H1 (cell line): ENCODE results near the gene IRX4. TPM values are rescaled to one million over a fixed set of nuclear protein-coding genes. Genes with fewer than 3 reads are reported as not detected.

Experiments used
- CTCF ChIA-PET: fragments of 300-600 bp; sonication (Branson Sonifier 250); formaldehyde crosslinking; loops from one replicate; lab custom pipeline; 2021; ENCODE audit not compliant: partially characterized antibody; lab: Charles Lee
- POLR2A ChIA-PET: fragments of 300-600 bp; sonication (Branson Sonifier 250); formaldehyde crosslinking; loops from one replicate; lab custom pipeline; 2021; ENCODE audit warnings: inconsistent platforms; ENCODE audit not compliant: partially characterized antibody; lab: Charles Lee
- DNase-seq, 2 experiments: peaks; one replicate each; pipeline versions ENCODE4 v3.0.0 to v3.0.0-alpha.2; 2010 to 2022; ENCODE audit warnings: low spot score in 2 of 2, low read depth in 1 of 2, mixed read lengths in 1 of 2
- FAIRE-seq: peaks from 2 replicates; lab custom pipeline; 2011; peaks lifted over from hg19 to GRCh38; lab: Jason Lieb, UNC
- H2AFZ ChIP-seq: 2 replicates; pipeline ENCODE4 v1.8.1; 2012; ENCODE audit warnings: low read length, inconsistent platforms
- H2AK5ac ChIP-seq: 2 replicates; pipeline ENCODE4 v1.6.1; 2013; ENCODE audit warnings: low read depth, low read length
- H2BK120ac ChIP-seq: replicated peaks from 2 replicates; pipeline ENCODE3; 2013; ENCODE audit warnings: low read depth, low read length, inconsistent platforms
- H2BK12ac ChIP-seq: 2 replicates; pipeline ENCODE4 v1.6.1; 2013; ENCODE audit warnings: low read depth, low read length
- H2BK15ac ChIP-seq: 2 replicates; pipeline ENCODE4 v1.6.1; 2013; ENCODE audit warnings: low read length
- H2BK20ac ChIP-seq: 2 replicates; pipeline ENCODE4 v1.6.1; 2013; ENCODE audit warnings: low read length
- H2BK5ac ChIP-seq: 2 replicates; pipeline ENCODE4 v1.6.1; 2013; ENCODE audit warnings: low read depth, low read length
- H3K14ac ChIP-seq: 2 replicates; pipeline ENCODE4 v1.6.1; 2013; ENCODE audit warnings: inconsistent platforms; ENCODE audit not compliant: insufficient read length
- H3K18ac ChIP-seq: 2 replicates; pipeline ENCODE4 v1.6.1; 2013; ENCODE audit warnings: low read length; ENCODE audit errors: extremely low read depth
- H3K23ac ChIP-seq: 2 replicates; pipeline ENCODE4 v1.6.1; 2013; ENCODE audit warnings: inconsistent platforms; ENCODE audit not compliant: insufficient read length
- H3K23me2 ChIP-seq: 2 replicates; pipeline ENCODE4 v1.6.1; 2013; ENCODE audit warnings: low read depth, low read length
- H3K27ac ChIP-seq: 2 replicates; pipeline ENCODE4 v1.6.1; 2011; ENCODE audit warnings: low read depth, low read length, inconsistent platforms
- H3K27me3 ChIP-seq, 4 experiments: replicated peaks in 1 of 4; 1 replicate in 1 of 4; 2 replicates in 3 of 4; pipeline versions ENCODE4 v1.6.1 to v1.8.1; 2011 to 2013; ENCODE audit warnings: low read length in 3 of 4, mild to moderate bottlenecking in 3 of 4, inconsistent platforms in 2 of 4, mixed read lengths in 2 of 4, moderate library complexity in 1 of 4; ENCODE audit not compliant: control insufficient read depth in 3 of 4, insufficient read depth in 3 of 4; ENCODE audit errors: extremely low read depth in 1 of 4
- H3K36me3 ChIP-seq, 4 experiments: 2 replicates each; pipeline versions ENCODE4 v1.6.1 to v1.8.1; 2011 to 2013; ENCODE audit warnings: mild to moderate bottlenecking in 4 of 4, low read length in 3 of 4, moderate library complexity in 2 of 4, control low read depth in 1 of 4, inconsistent platforms in 1 of 4; ENCODE audit not compliant: insufficient read depth in 4 of 4, control insufficient read depth in 2 of 4
- H3K4ac ChIP-seq: replicated peaks from 2 replicates; pipeline ENCODE3; 2013; ENCODE audit warnings: low read length, low read depth, mixed read lengths, inconsistent platforms; ENCODE audit not compliant: insufficient read length
- H3K4me1 ChIP-seq, 4 experiments: replicated peaks in 1 of 4; 1 replicate in 1 of 4; 2 replicates in 3 of 4; pipeline versions ENCODE4 v1.6.1 to v1.8.1; 2011 to 2013; ENCODE audit warnings: low read length in 3 of 4, inconsistent platforms in 2 of 4, mixed read lengths in 1 of 4; ENCODE audit not compliant: insufficient read depth in 4 of 4, control insufficient read depth in 3 of 4
- H3K4me2 ChIP-seq, 2 experiments: 2 replicates each; pipeline versions ENCODE4 v1.6.1 to v1.8.1; 2011 to 2013; ENCODE audit warnings: low read depth in 2 of 2, low read length in 2 of 2, control low read depth in 1 of 2, inconsistent platforms in 1 of 2, mild to moderate bottlenecking in 1 of 2; ENCODE audit not compliant: insufficient read depth in 1 of 2
- H3K4me3 ChIP-seq, 4 experiments: fragments of 200-600, 300-600 bp in 1 of 4; sonication (generic), shearing (Covaris generic), sonication (Bioruptor Twin) in 1 of 4; 2 replicates each; pipeline versions ENCODE4 v1.5.1 to v1.8.1; 2011 to 2016; ENCODE audit warnings: low read length in 4 of 4, low read depth in 3 of 4, control low read depth in 2 of 4, inconsistent platforms in 2 of 4, mild to moderate bottlenecking in 2 of 4, mixed read lengths in 1 of 4, moderate library complexity in 1 of 4; ENCODE audit not compliant: insufficient read depth in 2 of 4; ENCODE audit errors: extremely low read depth in 1 of 4
- H3K56ac ChIP-seq: replicated peaks from 2 replicates; pipeline ENCODE3; 2013; ENCODE audit warnings: low read depth, mild to moderate bottlenecking, mixed read lengths, low read length, inconsistent platforms; ENCODE audit not compliant: insufficient read length
- H3K79me1 ChIP-seq: 2 replicates; pipeline ENCODE4 v1.6.1; 2013; ENCODE audit warnings: low read depth, low read length, control low read depth
- H3K79me2 ChIP-seq, 2 experiments: 2 replicates each; pipeline versions ENCODE4 v1.6.1 to v1.8.1; 2012 to 2013; ENCODE audit warnings: low read length in 2 of 2, mild to moderate bottlenecking in 2 of 2, inconsistent platforms in 1 of 2; ENCODE audit not compliant: insufficient read depth in 2 of 2, control insufficient read depth in 1 of 2
- H3K9ac ChIP-seq, 4 experiments: replicated peaks in 1 of 4; 1 replicate in 1 of 4; 2 replicates in 3 of 4; pipeline versions ENCODE4 v1.6.1 to v1.8.1; 2011 to 2013; ENCODE audit warnings: low read depth in 3 of 4, low read length in 3 of 4, control low read depth in 2 of 4, mild to moderate bottlenecking in 2 of 4, moderate library complexity in 2 of 4, inconsistent platforms in 1 of 4; ENCODE audit errors: extremely low read depth in 1 of 4
- H3K9me3 ChIP-seq, 2 experiments: 2 replicates each; pipeline versions ENCODE4 v1.6.1 to v1.8.1; 2012 to 2013; ENCODE audit warnings: mild to moderate bottlenecking in 2 of 2, moderate library complexity in 2 of 2, control low read depth in 1 of 2, inconsistent platforms in 1 of 2, low read depth in 1 of 2, low read length in 1 of 2, mixed read lengths in 1 of 2; ENCODE audit not compliant: insufficient read depth in 2 of 2
- H4K20me1 ChIP-seq, 2 experiments: replicated peaks in 1 of 2; 2 replicates each; pipeline versions ENCODE3 to v1.8.1; 2011 to 2013; ENCODE audit warnings: inconsistent platforms in 2 of 2, low read length in 2 of 2, mild to moderate bottlenecking in 1 of 2; ENCODE audit not compliant: insufficient read depth in 2 of 2, control insufficient read depth in 1 of 2
- H4K5ac ChIP-seq: 2 replicates; pipeline ENCODE4 v1.6.1; 2013; ENCODE audit warnings: low read length, low read depth, mixed read lengths, inconsistent platforms; ENCODE audit not compliant: insufficient read length
- H4K8ac ChIP-seq: 2 replicates; pipeline ENCODE4 v1.8.0; 2013; ENCODE audit warnings: mild to moderate bottlenecking, moderate library complexity, low read length, inconsistent platforms; ENCODE audit not compliant: insufficient read depth; ENCODE audit errors: extremely low read depth
- H4K91ac ChIP-seq: replicated peaks from 2 replicates; pipeline ENCODE3; 2013; ENCODE audit warnings: low read length, mixed read lengths, inconsistent platforms; ENCODE audit not compliant: insufficient read length
- CBX5 ChIP-seq: fragments of 300-800, 300-1000 bp; sonication (generic); IDR thresholded peaks from 2 replicates; pipeline ENCODE4 v1.7.1; 2016; ENCODE audit warnings: antibody characterized with exemption, low read length, low read depth
- CBX8 ChIP-seq: fragments of 300-800, 300-1000 bp; sonication (generic); IDR thresholded peaks from 2 replicates; pipeline ENCODE4 v1.7.1; 2016; ENCODE audit warnings: low read depth, low read length, borderline replicate concordance
- EGR1 ChIP-seq: IDR thresholded peaks from 2 replicates; pipeline ENCODE4 v1.6.1; 2011; ENCODE audit warnings: low read depth, low read length, borderline replicate concordance
- EP300 ChIP-seq, 2 experiments: IDR thresholded peaks; 1 replicate in 1 of 2; 2 replicates in 1 of 2; pipeline ENCODE4 v1.6.1; 2011 to 2012; ENCODE audit warnings: low read depth in 2 of 2, low read length in 2 of 2, mild to moderate bottlenecking in 2 of 2, borderline replicate concordance in 1 of 2, inconsistent platforms in 1 of 2, moderate library complexity in 1 of 2
- HDAC2 ChIP-seq, 2 experiments: fragments of 300-600 bp in 1 of 2; sonication (generic) in 1 of 2; IDR thresholded peaks; 2 replicates each; pipeline ENCODE4 v1.6.1; 2011 to 2012; ENCODE audit warnings: low read depth in 2 of 2, low read length in 2 of 2, mild to moderate bottlenecking in 2 of 2, moderate library complexity in 2 of 2, borderline replicate concordance in 1 of 2, inconsistent platforms in 1 of 2
- JUN ChIP-seq: IDR thresholded peaks from 2 replicates; pipeline ENCODE4 v1.6.1; 2011; ENCODE audit warnings: low read depth, mild to moderate bottlenecking, improper control_type of control experiment, low read length
- SIRT6 ChIP-seq: IDR thresholded peaks from one replicate; pipeline ENCODE4 v1.7.1; 2012; ENCODE audit warnings: low read length, inconsistent platforms
- TAF1 ChIP-seq: IDR thresholded peaks from 2 replicates; pipeline ENCODE4 v1.6.1; 2011; ENCODE audit warnings: mild to moderate bottlenecking, low read depth, low read length
- TBP ChIP-seq: IDR thresholded peaks from 2 replicates; pipeline ENCODE4 v1.6.1; 2011; ENCODE audit warnings: low read depth, low read length, improper control_type of control experiment
- WGBS, 2 experiments: shearing (Covaris generic) in 1 of 2; methylation state at CpG; one replicate each; pipeline versions ENCODE4 v1.1.6 to v1.1.7; 2013 to 2015; ENCODE audit warnings: low lambda C conversion rate in 2 of 2, mixed read lengths in 2 of 2, inconsistent platforms in 1 of 2, low coverage in 1 of 2, missing lambda C conversion rate in 1 of 2; ENCODE audit not compliant: insufficient replicate concordance in 2 of 2, insufficient coverage in 1 of 2, insufficient read length in 1 of 2; ENCODE audit errors: extremely low coverage in 1 of 2, missing lambda C conversion rate in 1 of 2; 5-methylcytosine and 5-hydroxymethylcytosine counted together
- polyA plus RNA-seq, 7 experiments: library from polyadenylated mRNA; depleted of rRNA in 3 of 7; stranded (reverse) in 5 of 7; unstranded in 2 of 7; fragments of >200 nt in 5 of 7; fragments of 200-250 nt in 2 of 7; gene quantifications; 1 replicate in 5 of 7; 2 replicates in 1 of 7; 4 replicates in 1 of 7; pipeline versions ENCODE4 v1.2.1 to v1.2.3, GENCODE V29; 2011 to 2013; ENCODE audit warnings: missing spikeins in 2 of 7, mixed read lengths in 2 of 7
- total RNA-seq: library from RNA; stranded (reverse); fragmentation: NEBNext Ultra II Directional; extraction: Animal tissue kit (Norgen Biotek cat#: 25700); gene quantifications from 2 replicates; pipeline ENCODE4 v1.2.1, GENCODE V29; 2021
- TF ChIP-seq, protein P1 (sequence below): IDR thresholded peaks from 2 replicates; pipeline ENCODE4 v1.6.1; 2012; ENCODE audit warnings: inconsistent platforms

Gene IRX4
- total and polyA plus RNA-seq, 2 of the 8 experiments (the other 6 are each of a cell fraction or from before 2014, with no cell fraction given), result 0.45 to 1.2 TPM

DNA sequence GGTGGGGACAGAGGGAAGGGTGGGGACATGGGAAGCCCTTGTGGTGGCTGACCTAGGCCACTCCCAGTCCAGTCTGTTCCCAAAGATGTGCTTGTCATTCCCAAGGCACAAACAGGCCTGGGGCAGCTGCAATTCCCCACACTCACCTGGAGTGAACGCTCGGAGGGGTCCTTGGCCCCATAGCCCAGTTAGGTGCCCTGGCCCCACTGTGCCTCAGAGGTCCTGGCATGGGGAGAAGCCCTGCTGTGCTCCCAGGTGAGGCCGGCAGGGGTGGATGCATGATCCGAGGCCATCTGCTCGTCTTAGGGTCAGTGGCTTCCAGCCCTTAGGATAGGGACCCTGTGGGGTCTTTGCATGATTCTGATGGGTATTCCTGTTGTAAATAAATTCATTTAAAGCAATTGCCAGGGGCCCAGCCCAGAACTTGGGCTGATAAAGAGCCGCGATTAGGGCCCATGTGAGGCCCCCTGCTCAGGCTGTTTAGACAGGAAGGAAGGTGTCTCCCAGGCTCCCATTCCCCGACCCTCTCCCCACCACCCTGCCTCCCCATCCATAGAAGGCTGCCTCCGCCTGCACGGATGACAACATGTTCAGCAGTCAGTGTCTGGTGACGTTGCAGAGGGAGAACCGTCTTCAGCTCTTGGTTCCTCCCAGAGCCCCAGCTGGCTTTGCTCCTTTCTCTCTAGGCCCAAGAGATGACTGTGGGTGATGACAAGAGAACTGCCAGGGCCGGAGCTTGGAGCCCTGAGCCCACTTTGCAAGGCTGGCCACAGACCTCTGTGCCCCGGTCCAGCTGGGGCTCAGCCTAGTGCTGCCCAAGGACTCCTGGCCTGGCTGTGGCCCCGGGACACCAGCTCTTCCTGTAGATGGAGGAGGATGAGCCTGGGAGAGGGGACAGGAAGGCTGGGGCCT is 28.4 kb upstream of the IRX4 start:
- no peak overlapping the region for H3K27ac ChIP-seq
- H2AK5ac ChIP-seq, result no peak overlapping the region
- H3K79me1 ChIP-seq, result no peaks in the 10 kb centered on the region
- no peak overlapping the region for H2BK15ac ChIP-seq
- 92% methylated on average over 14 of the region's 15 CpGs; no CpG with 5 or more reads in 1 of the 2 experiments for whole genome bisulfite sequencing, 2 experiments
- no peaks in the 10 kb centered on the region for H3K23me2 ChIP-seq
- H2BK5ac ChIP-seq, result no peak overlapping the region
- no peak overlapping the region for H4K8ac ChIP-seq
- TF ChIP-seq SIRT6 (no peak), EGR1 (no peak), JUN (no peak), EP300 (IDR thresholded peaks at IDR 0.05; ENCODE audit: borderline replicate concordance in 1 of 2, low read depth in 2 of 2, low read length in 2 of 2) (no peak), CBX8 (no peak), CBX5 (no peak), HDAC2 (IDR thresholded peaks at IDR 0.05; ENCODE audit: borderline replicate concordance in 1 of 2, low read depth in 2 of 2, low read length in 2 of 2) (no peak), TAF1 (no peak), TBP (no peak)
- TF ChIP-seq, protein P1, sequence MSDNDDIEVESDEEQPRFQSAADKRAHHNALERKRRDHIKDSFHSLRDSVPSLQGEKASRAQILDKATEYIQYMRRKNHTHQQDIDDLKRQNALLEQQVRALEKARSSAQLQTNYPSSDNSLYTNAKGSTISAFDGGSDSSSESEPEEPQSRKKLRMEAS, result no peak
- TF ChIP-seq, all 59 proteins: peak for 0
- Histone ChIP-seq H3K9ac (no peak overlapping the region), H3K4ac (no peak overlapping the region), H3K4me3 (no peak overlapping the region), H3K27me3 (no peaks in the 10 kb centered on the region), H3K4me1 (no peaks in the 10 kb centered on the region), H4K20me1 (no peaks in the 10 kb centered on the region), H2BK20ac (no peak overlapping the region), H3K23ac (no peak overlapping the region), H4K91ac (no peak overlapping the region), H3K14ac (no peak overlapping the region), H2BK120ac (no peak overlapping the region), H4K5ac (no peak overlapping the region), H3K36me3 (no peaks in the 10 kb centered on the region), H3K18ac (no peak overlapping the region), H2BK12ac (no peak overlapping the region; the same call in 1 of the 2 replicates), H3K56ac (no peak overlapping the region), H3K4me2 (no peak overlapping the region), H3K79me2 (no peaks in the 10 kb centered on the region), H2AFZ (no peak overlapping the region), H3K9me3 (no peaks in the 10 kb centered on the region; a peak in 1 of 4 replicates)
- DNase-seq (no peak), FAIRE-seq (no peak)
- ChIA-PET POLR2A (no interaction called here), CTCF (interaction anchor here (0.7 to 1.1 kb wide), 2 partner anchors 10 to 133 kb away, joined by 3 to 7 read pairs; no protein-coding TSS in a partner anchor)
